DMS53 (cell line): Measurements from ENCODE around the gene ADAMTS14.
"Not testable (repeated sequence)": the region's sequence is repeated elsewhere in the genome, so short reads cannot be mapped to it uniquely, and the experiment has no call there.

Experiments
- DNase-seq: peaks from one replicate; lab custom pipeline; 2025; lab: John Stamatoyannopoulos, UW

Gene ADAMTS14

GRCh38 chr10:70751356-70751755 is 79.0 kb downstream of the ADAMTS14 start:
- no peak for DNase-seq

DNA sequence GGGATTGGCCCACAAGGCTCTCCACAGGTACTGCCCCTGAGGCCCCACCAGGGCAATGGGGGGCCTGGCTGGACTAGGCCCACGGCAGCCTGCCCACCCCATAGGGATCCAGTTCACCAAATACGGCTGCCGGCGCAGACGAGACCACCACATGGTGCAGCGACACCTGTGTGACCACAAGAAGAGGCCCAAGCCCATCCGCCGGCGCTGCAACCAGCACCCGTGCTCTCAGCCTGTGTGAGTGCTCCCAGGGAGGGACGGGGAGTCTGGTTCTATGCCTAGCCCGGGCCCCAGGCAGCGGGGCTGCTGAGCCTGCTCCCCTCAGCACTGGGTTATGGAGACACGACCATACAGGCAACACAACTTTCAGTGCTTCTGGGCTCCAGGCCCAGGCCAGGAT is 79.7 kb downstream of the ADAMTS14 start:
- no peak for DNase-seq

GRCh38 chr10:70752571-70752970 is 80.3 kb downstream of the ADAMTS14 start:
- no peak for DNase-seq

DNA sequence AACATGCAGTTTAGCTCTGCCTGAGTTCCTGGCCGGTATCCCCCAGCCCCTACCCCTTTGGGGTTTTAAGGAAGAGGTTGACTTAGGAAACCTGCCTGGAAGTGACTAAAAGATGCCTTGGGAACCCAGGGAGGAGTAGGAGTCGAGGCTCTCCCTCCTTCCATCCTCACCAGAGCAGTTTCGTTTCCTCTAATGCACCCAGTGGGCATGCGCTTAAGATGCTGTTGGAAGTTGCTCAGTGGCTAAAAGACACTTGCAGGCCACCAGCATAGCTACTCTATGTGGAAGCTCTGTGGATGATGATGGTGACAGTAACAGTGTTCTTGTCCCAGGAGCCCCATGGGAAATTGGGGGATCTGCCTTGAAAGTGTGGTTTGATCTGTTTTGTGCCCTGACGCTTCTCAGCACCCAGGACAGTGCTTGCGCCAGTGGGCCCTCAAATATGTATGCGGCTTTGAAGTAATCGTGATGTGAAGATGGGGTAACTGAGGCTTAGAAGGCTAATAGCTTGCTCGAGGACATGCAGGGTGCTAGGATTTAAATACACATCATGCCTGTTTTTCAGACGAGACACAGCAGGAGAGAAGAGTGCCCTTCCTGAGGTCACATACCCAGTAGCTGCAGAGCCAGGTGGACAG is 80.8 kb downstream of the ADAMTS14 start:
- no peak for DNase-seq

- no peak for DNase-seq
Measured at GRCh38 chr10:70753841-70754621, 81.7 kb downstream of the ADAMTS14 start.

DNA sequence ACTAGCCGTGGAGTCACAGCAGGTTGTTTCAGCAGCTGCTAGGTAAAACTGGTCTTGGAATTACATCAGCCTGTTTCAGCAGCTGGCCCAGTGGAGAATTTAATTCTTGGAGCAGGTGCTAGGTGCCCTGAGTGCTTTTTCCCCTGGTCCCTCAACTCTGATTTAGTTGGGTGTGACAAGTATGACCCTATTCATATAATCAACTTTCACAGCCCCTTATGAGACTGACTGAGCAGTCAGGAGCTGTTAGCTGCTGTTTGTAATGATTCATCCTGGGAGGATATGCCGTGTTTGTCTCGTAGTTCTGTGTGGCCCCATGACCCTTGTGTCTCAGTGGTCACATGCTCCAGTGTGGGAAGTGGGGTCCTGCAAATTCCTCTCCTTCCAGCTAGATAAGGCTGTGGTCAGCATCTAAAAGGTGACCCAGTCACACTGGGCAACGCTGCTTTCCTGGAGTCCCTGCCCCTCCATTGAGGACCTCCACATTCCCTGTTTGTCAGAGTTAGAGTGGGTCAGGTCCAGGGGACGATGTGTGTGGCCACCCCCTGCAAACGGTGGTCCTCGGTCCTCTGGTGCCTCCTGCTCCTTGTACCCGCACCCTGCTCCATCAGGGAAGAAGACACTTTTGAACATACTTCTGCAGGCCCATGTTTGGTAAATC is 84.5 kb downstream of the ADAMTS14 start:
- DNase-seq, result peak; percentile 43

GRCh38 chr10:70757856-70758255 is 85.5 kb downstream of the ADAMTS14 start:
- DNase-seq, result no peak

GRCh38 chr10:70758757-70759514 is 86.6 kb downstream of the ADAMTS14 start:
- peak; percentile 84 for DNase-seq

DNA sequence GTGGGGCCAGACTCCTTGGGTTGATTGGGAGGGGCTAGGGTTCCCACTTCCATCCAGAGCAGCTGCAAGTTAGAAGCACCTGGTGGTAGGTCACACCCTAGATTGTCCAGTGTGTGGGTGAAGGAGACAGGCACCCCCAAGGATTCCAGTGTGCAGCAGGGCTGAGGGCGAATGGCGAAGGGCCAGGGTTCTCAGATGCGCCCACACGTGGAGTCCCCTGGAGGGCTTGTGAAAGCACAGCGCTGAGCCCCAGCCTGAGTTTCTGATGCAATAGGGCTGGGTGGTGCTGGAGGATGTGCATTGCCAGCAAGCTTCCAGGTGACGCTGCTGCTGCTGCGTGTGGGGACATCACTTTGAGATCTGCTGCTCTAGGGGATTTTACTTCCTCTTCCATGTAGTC is 87.5 kb downstream of the ADAMTS14 start:
- DNase-seq, result peak; percentile 39

- DNase-seq, result no peak
Measured at GRCh38 chr10:70760271-70760787, 88.0 kb downstream of the ADAMTS14 start.

GRCh38 chr10:70761031-70761601 is 88.8 kb downstream of the ADAMTS14 start:
- DNase-seq, result peak; percentile 56

DNA sequence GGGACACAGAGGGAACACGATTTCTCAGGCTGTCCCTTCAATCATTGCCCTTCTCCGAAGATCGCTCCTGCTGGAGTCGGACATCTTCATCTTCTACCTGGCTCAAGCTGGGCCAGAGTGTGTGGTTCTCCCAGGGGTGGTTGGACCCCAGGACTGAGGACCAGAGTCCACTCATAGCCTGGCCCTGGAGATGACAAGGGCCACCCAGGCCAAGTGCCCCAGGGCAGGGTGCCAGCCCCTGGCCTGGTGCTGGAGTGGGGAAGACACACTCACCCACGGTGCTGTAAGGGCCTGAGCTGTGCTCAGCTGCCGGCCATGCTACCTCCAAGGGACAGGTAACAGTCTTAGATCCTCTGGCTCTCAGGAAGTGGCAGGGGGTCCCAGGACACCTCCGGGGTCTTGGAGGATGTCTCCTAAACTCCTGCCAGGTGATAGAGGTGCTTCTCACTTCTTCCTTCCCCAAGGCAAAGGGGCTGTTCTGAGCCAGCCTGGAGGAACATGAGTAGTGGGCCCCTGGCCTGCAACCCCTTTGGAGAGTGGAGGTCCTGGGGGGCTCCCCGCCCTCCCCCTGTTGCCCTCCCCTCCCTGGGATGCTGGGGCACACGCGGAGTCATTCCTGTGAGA is 89.5 kb downstream of the ADAMTS14 start:
- DNase-seq, result no peak

DNA sequence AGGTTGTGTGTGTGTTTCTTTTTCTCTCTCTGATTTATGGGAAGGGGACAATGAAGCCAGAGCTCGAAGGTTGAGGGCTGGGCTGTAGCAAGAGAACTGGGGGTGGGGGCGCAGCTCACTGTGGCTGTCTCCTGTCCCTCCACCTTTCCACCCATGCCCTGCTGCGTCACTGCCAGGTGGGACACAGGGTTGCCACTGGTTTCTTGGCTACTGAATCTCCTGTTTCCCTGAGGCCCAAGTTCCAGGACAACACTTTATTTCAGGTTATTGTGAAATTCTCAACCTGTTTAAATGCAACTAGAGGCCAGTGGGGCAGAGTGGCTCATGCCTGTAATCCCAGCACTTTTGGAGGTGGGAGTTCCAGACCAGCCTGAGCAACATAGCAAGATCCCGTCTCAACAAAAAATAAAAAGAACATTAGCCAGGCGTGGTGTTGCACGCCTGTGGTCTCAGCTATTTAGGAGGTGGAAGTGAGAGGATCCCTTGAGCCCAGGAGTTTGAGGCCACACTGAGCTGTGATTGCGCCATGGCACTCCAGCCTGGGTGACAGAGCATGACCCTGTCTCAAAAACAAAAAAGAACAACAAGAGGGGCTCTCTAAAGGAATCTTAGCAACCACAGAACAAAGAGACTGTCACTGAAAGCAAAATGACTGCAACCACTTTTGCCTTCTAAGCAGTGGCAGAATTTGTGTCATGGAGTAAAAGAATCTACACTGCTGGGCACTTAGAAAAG is 90.3 kb downstream of the ADAMTS14 start:
- no peak for DNase-seq

DNA sequence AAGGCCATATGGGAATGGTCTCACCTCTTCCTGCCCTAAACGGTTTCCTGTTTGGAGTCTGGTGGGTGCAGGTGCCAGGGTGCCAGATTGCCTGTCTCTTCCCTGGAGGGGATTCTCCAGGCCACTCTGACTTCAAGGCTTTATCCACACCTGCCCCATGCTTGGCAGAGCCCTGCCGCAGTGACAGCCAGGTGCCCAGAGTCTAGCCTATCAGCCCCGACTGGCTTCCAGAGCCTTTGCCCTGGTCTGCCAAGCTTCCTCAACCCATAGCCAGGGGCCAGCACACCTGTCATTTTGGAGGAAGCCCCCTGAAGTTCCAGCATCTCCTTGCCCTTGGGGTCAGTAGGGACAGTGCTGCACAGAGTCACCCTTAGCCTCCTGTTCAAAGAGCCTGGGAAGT is 91.3 kb downstream of the ADAMTS14 start:
- no peak for DNase-seq

- no peak for DNase-seq
Measured at GRCh38 chr10:70765794-70766594, 93.7 kb downstream of the ADAMTS14 start.

DNA sequence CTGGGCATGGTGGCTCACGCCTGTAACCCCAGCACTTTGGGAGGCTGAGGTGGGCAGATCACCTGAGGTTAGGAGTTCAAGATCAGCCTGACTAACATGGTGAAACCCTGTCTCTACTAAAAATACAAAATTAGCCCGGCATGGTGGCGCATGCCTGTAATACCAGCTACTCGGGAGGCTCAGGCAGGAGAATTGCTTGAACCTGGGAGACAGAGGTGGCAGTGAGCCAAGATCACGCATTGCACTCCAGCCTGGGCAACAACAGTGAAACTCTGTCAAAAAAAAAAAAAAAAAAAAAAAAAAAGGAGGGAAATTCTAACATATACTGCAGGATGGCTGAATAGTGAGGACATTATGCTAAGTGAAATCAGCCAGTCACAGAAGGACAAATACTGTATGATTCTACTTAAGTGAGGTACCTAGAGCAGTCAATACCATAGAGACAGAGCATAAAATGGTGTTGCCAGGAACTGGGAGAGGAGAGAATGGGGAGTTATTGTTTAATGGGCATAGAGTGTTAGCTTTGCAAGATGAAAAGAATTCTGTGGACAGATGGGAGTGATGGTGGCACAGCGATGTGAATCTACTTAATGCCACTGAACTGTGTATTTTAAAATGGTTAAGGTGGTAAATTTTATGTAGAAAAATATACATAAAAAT is 95.8 kb downstream of the ADAMTS14 start:
- not testable (repeated sequence) for DNase-seq

DNA sequence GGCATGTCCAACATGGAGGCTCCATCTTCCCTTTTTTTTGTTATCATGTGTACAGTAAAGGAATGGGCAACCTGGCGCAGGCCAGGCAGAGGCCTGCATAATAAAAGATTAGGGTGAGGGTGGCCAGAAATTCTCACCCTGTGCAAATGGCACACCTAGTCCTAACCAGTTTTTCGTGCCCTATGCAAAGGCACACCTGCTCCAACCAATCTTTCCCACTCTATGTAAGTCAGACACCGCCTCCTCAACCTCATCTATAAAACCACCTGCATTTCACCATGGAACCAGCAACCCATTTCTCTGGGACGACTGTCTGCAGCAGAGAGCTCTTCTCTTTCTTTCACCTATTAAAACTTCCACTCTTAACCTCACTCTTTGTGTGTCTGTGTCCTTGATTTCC is 96.8 kb downstream of the ADAMTS14 start:
- no peak for DNase-seq

GRCh38 chr10:70770001-70770400 is 97.7 kb downstream of the ADAMTS14 start:
- DNase-seq, result no peak

DNA sequence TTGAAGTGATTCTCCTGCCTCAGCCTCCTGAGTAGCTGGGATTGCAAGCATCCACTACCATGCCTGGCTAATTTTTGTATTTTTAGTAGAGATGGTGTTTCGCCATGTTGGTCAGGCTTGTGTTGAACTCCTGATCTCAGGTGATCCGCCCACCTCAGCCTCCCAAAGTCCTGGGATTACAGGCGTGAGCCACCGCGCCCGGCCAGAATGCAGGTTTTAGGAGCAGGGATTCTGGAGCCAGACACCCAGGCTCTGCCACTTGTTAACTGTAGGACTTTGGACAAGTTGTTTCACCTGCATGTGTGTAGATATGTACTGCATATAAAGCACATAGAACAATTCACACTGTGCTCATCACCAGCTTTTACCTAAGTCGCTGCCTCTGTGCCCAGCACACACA is 98.2 kb downstream of the ADAMTS14 start:
- not testable (repeated sequence) for DNase-seq
